Esophagus squamous epithelium (tissue), 5 donors: Measurements from ENCODE around the gene PDGFB. TPM values are rescaled to one million over a fixed set of nuclear protein-coding genes. Genes with fewer than 3 reads are reported as not detected.

Experiments
- DNase-seq: peaks from one replicate; lab custom pipeline; 2025; lab: John Stamatoyannopoulos, UW
- H3K27ac ChIP-seq, 4 donors: fragments of 200-600 bp; sonication (generic); one replicate each; pipeline ENCODE4 v1.5.1; 2016 to 2019; ENCODE audit warnings: mild to moderate bottlenecking in 1 of 4
- H3K27me3 ChIP-seq, 4 donors: fragments of 200-600 bp; sonication (generic); 1 replicate in 3 of 4; 2 replicates in 1 of 4; pipeline versions ENCODE4 v1.5.1 to v1.6.0; 2017 to 2021; ENCODE audit warnings: antibody characterized with exemption in 1 of 4
- H3K36me3 ChIP-seq, 3 donors: fragments of 200-600 bp; sonication (generic); one replicate each; pipeline ENCODE4 v1.5.1; 2016 to 2019
- H3K4me1 ChIP-seq, 3 donors: fragments of 200-600 bp; sonication (generic); one replicate each; pipeline ENCODE4 v1.5.1; 2017 to 2019
- H3K4me3 ChIP-seq, 4 donors: fragments of 200-600 bp; sonication (generic); 1 replicate in 3 of 4; 2 replicates in 1 of 4; pipeline ENCODE4 v1.5.1; 2016 to 2019; ENCODE audit warnings: mild to moderate bottlenecking in 2 of 4, moderate library complexity in 1 of 4
- H3K9me3 ChIP-seq, 3 donors: fragments of 200-600 bp; sonication (generic); one replicate each; pipeline ENCODE4 v1.5.1; 2016 to 2019
- CTCF ChIP-seq, 6 experiments: fragments of 450-650 bp in 4 of 6; fragments of 200-600 bp in 2 of 6; sonication (generic) in 2 of 6; IDR thresholded peaks; one replicate each; pipeline ENCODE4 v1.5.1; 2016 to 2019; ENCODE audit warnings: antibody characterized with exemption in 6 of 6, mild to moderate bottlenecking in 4 of 6, moderate library complexity in 4 of 6
- POLR2A ChIP-seq, 4 donors: fragments of 450-650 bp; IDR thresholded peaks; one replicate each; pipeline ENCODE4 v1.6.1; 2017; ENCODE audit warnings: antibody characterized with exemption in 4 of 4, mild to moderate bottlenecking in 4 of 4, moderate library complexity in 3 of 4
- WGBS, 2 donors: methylation state at CpG; one replicate each; pipeline ENCODE4 v1.1.5; 2018; 5-methylcytosine and 5-hydroxymethylcytosine counted together
- intact Hi-C: fragments of 100-400 bp; cut with DNase I; formaldehyde crosslinking; loops from one replicate; pipeline ENCODE4 v1.15.0; 2022
- total RNA-seq, 4 donors: library from RNA; depleted of rRNA; stranded (reverse); fragments of >200 nt; gene quantifications; one replicate each; pipeline ENCODE4 v1.1.0, GENCODE V29; 2016
- donor health status: DM: yes; HTN: yes; CAD: no.

The PDGFB gene
- total RNA-seq, 4 donors from 2014 or later = 1.2 to 6.3 (median 3.7) TPM

- WGBS, 2 donors = 79 to 95% methylated on average over 4 to 5 of the region's 6 CpGs
Observed at GRCh38 chr22:39182478-39183030, 62.2 kb downstream of the PDGFB start.

GRCh38 chr22:39181778-39182177 lies 63.0 kb downstream of the PDGFB start:
- intact Hi-C loops = no loop called here

More at GRCh38 chr22:39182478-39183030, 62.2 kb downstream of the PDGFB start:
- Histone ChIP-seq H3K4me3 (no peak overlapping the region), H3K27me3 (no peaks in the 10 kb centered on the region), H3K36me3 (no peaks in the 10 kb centered on the region), H3K27ac (no peak overlapping the region), H3K4me1 (peaks cover 6 to 41% (median 8%) of the 10 kb centered on the region in 3 donors), H3K9me3 (peaks cover 0 to 5% (median 0%) of the 10 kb centered on the region in 3 donors)
- DNase-seq = no peak
- intact Hi-C loops = no loop called here
- TF ChIP-seq CTCF (IDR thresholded peaks at IDR 0.05) (no peak), POLR2A (IDR thresholded peaks at IDR 0.05) (no peak)

DNA sequence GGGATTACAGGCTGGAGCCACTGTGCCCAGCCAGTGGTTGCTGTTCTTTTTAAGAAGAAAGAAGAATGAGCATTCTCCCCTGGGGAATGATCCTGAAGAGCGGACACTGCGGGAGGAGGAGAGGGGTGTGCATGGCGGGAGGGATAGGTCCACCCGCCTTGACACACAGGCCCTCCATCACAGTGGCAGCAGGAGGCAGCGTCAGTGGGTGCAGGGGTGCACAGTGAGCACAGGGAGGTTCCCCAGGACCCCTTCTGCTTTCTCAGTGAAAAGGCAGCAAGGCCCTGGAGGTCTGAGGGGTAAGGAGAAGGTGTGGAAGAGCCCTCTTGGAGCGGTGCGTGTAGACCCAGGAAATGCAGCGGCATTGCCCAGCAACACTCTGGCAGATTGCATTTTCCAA lies 63.4 kb downstream of the PDGFB start:
- Histone ChIP-seq H3K9me3 (peaks cover 0 to 5% (median 0%) of the 10 kb centered on the region in 3 donors), H3K27me3 (no peaks in the 10 kb centered on the region), H3K36me3 (no peaks in the 10 kb centered on the region), H3K27ac (no peak overlapping the region), H3K4me3 (no peak overlapping the region), H3K4me1 (peaks cover 6 to 53% (median 18%) of the 10 kb centered on the region in 3 donors)
- DNase-seq = no peak
- WGBS, 2 donors = 87 to 100% methylated on average over 5 to 7 of the region's 8 CpGs
- no peak for TF ChIP-seq CTCF (IDR thresholded peaks at IDR 0.05)
- no peak for TF ChIP-seq POLR2A (IDR thresholded peaks at IDR 0.05)
- intact Hi-C loops = no loop called here

More at GRCh38 chr22:39181778-39182177, 63.0 kb downstream of the PDGFB start:
- Histone ChIP-seq H3K9me3 (peaks cover 0 to 5% (median 0%) of the 10 kb centered on the region in 3 donors), H3K36me3 (no peaks in the 10 kb centered on the region), H3K27ac (no peak overlapping the region), H3K27me3 (no peaks in the 10 kb centered on the region), H3K4me1 (peaks cover 6 to 49% (median 15%) of the 10 kb centered on the region in 3 donors), H3K4me3 (no peak overlapping the region)
- TF ChIP-seq CTCF (IDR thresholded peaks at IDR 0.05) (no peak), POLR2A (IDR thresholded peaks at IDR 0.05) (no peak)
- WGBS, 2 donors = 81 to 90% methylated on average over 2 to 5 of the region's 5 CpGs
- DNase-seq = no peak

DNA sequence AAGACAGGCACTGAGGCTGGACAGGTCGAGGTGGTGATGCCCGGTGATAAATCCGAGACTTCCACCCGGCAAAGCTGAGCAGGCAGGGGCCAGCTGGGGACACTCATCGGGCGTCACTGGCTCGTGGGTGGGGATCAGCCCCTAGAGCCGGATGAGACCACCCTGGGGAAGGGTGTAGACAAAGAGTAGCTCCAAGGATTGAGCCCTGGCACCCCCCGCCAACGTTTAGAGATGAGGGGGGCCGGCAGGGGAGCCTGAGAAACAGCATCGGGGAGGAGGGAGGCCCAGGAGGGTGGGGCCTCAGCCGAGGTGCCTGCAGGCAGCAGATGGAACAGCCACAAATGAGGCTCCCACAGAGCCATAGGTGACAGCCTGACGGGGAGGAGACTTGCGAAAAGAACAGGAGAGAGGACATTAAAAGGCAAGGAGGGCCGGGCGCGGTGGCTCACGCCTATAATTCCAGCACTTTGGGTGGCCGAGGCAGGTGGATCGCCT lies 64.9 kb downstream of the PDGFB start:
- intact Hi-C loops = no loop called here
- H3K36me3 ChIP-seq = no peaks in the 10 kb centered on the region

More for the DNA sequence above, 64.9 kb downstream of the PDGFB start:
- H3K4me3 ChIP-seq = no peak overlapping the region
- no peak overlapping the region for H3K27ac ChIP-seq
- 77 to 93% methylated on average over 15 to 17 of the region's 21 CpGs for WGBS, 2 donors
- peaks cover 0 to 5% (median 0%) of the 10 kb centered on the region in 3 donors for H3K9me3 ChIP-seq
- no peak for TF ChIP-seq POLR2A (IDR thresholded peaks at IDR 0.05)
- TF ChIP-seq CTCF (IDR thresholded peaks at IDR 0.05) = no peak
- peaks cover 13 to 55% (median 26%) of the 10 kb centered on the region in 3 donors for H3K4me1 ChIP-seq
- H3K27me3 ChIP-seq = no peaks in the 10 kb centered on the region
- DNase-seq = no peak
